ENCODE results near the gene KAZN.

DNA sequence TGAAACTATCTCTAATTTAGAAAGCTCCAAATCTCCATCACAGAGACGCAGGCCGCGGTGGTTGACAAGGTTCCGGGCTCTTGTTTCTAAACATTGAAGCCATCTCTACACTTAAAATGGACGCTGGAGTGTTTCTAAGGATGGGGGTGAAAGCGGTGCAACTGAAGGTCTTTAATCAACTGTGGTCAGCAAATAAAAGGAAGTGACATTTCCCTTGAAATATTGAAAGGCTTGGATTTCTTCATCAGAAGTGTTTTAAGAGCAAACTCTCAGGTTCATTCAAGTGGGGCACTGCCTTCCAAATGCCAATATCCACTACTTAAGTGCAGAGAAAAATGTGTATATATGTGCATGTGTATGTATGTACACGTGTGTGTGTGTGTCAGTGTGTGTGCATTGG is 117.3 kb downstream of the KAZN start:
- no peak for TF ChIP-seq POLR2AphosphoS5 (IDR thresholded peaks at IDR 0.05)
- no peak for TF ChIP-seq EP300 (conservative IDR thresholded peaks at IDR 0.05; ENCODE audit: poor library complexity, severe bottlenecking)
- no peak for TF ChIP-seq MXI1 (conservative IDR thresholded peaks at IDR 0.05; ENCODE audit: poor library complexity, severe bottlenecking)
- TF ChIP-seq, protein P1, sequence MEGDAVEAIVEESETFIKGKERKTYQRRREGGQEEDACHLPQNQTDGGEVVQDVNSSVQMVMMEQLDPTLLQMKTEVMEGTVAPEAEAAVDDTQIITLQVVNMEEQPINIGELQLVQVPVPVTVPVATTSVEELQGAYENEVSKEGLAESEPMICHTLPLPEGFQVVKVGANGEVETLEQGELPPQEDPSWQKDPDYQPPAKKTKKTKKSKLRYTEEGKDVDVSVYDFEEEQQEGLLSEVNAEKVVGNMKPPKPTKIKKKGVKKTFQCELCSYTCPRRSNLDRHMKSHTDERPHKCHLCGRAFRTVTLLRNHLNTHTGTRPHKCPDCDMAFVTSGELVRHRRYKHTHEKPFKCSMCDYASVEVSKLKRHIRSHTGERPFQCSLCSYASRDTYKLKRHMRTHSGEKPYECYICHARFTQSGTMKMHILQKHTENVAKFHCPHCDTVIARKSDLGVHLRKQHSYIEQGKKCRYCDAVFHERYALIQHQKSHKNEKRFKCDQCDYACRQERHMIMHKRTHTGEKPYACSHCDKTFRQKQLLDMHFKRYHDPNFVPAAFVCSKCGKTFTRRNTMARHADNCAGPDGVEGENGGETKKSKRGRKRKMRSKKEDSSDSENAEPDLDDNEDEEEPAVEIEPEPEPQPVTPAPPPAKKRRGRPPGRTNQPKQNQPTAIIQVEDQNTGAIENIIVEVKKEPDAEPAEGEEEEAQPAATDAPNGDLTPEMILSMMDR (IDR thresholded peaks at IDR 0.05; ENCODE audit: poor library complexity, severe bottlenecking): no peak
- TF ChIP-seq TAF1 (IDR thresholded peaks at IDR 0.05; ENCODE audit: low read depth): no peak
